Mesothelial cell of epicardium (in vitro differentiated cells): ENCODE measurements around the gene CELSR3. TPM values are rescaled to one million over a fixed set of nuclear protein-coding genes. Genes with fewer than 3 reads are reported as not detected.

Source experiments
- DNase-seq, 2 experiments: peaks; one replicate each; pipeline ENCODE4 v3.0.0; 2021; ENCODE audit warnings: low spot score in 2 of 2; ENCODE audit not compliant: unreplicated experiment in 2 of 2
- H3K27ac Mint-ChIP-seq: 2 replicates; pipeline ENCODE4 v1.8.0; 2021; ENCODE audit warnings: mixed read lengths
- H3K27me3 Mint-ChIP-seq: 2 replicates; pipeline ENCODE4 v1.8.0; 2021; ENCODE audit warnings: low read depth, mixed read lengths
- H3K36me3 Mint-ChIP-seq: 2 replicates; pipeline ENCODE4 v1.8.0; 2021; ENCODE audit warnings: mixed read lengths
- H3K4me1 Mint-ChIP-seq: 2 replicates; pipeline ENCODE4 v1.8.0; 2021; ENCODE audit warnings: mixed read lengths
- H3K4me3 Mint-ChIP-seq: 2 replicates; pipeline ENCODE4 v1.8.0; 2021; ENCODE audit warnings: mild to moderate bottlenecking, moderate library complexity, mixed read lengths
- H3K9me3 Mint-ChIP-seq: 2 replicates; pipeline ENCODE4 v1.8.0; 2021; ENCODE audit warnings: mixed read lengths
- CTCF ChIP-seq: fragments of 200-600 bp; sonication (generic); IDR thresholded peaks from one replicate; pipeline ENCODE4 v1.5.0; 2021; ENCODE audit warnings: antibody characterized with exemption; ENCODE audit not compliant: unreplicated experiment
- total RNA-seq: library from RNA; stranded (reverse); gene quantifications from 3 replicates; pipeline ENCODE4 v1.2.1, GENCODE V29; 2021

The CELSR3 gene
- total RNA-seq, 1 donor from 2014 or later: 5.0 TPM

- H3K36me3 Mint-ChIP-seq: peaks cover 10% of the 10 kb centered on the region
- DNase-seq: no peak
- peaks cover 3% of the 10 kb centered on the region for H3K9me3 Mint-ChIP-seq
- no peak overlapping the region for H3K4me3 Mint-ChIP-seq
- peaks cover 5% of the 10 kb centered on the region for H3K27me3 Mint-ChIP-seq
- no peak for TF ChIP-seq CTCF
- H3K27ac Mint-ChIP-seq: no peak overlapping the region
- H3K4me1 Mint-ChIP-seq: peaks cover 15% of the 10 kb centered on the region
These were observed 50.4 kb downstream of the CELSR3 start for GRCh38 chr3:48612309-48612708.

- peaks cover 10% of the 10 kb centered on the region for H3K36me3 Mint-ChIP-seq
- H3K9me3 Mint-ChIP-seq: no peaks in the 10 kb centered on the region
- peak within 1 kb of the TSS; percentile 98 for H3K27ac Mint-ChIP-seq
- H3K4me3 Mint-ChIP-seq: peak within 1 kb of the TSS; percentile 100
- peak; percentile 87 to 95 for DNase-seq
- peaks cover 15% of the 10 kb centered on the region for H3K4me1 Mint-ChIP-seq
- H3K27me3 Mint-ChIP-seq: peaks cover 5% of the 10 kb centered on the region
- TF ChIP-seq CTCF: peak; percentile 72
These were observed 53.3 kb downstream of the CELSR3 start, which contains the start of gene UQCRC1 for GRCh38 chr3:48609088-48610005. Gene UQCRC1, minus strand, starts transcription at chr3:48609646. Its CDS starts 26 bp downstream, at chr3:48609620.

- no peaks in the 10 kb centered on the region for H3K9me3 Mint-ChIP-seq
- DNase-seq: no peak
- peaks cover 17% of the 10 kb centered on the region for H3K36me3 Mint-ChIP-seq
- peaks cover 15% of the 10 kb centered on the region for H3K4me1 Mint-ChIP-seq
- no peak overlapping the region for H3K4me3 Mint-ChIP-seq
- H3K27ac Mint-ChIP-seq: no peak overlapping the region
- H3K27me3 Mint-ChIP-seq: peaks cover 5% of the 10 kb centered on the region
- no peak for TF ChIP-seq CTCF
These were observed 55.2 kb downstream of the CELSR3 start for GRCh38 chr3:48607519-48607918.

GRCh38 chr3:48601622-48601994 lies 61.1 kb downstream of the CELSR3 start:
- no peak for DNase-seq
- no peaks in the 10 kb centered on the region for H3K9me3 Mint-ChIP-seq
- no peaks in the 10 kb centered on the region for H3K27me3 Mint-ChIP-seq
- no peak for TF ChIP-seq CTCF
- H3K4me1 Mint-ChIP-seq: peaks cover 26% of the 10 kb centered on the region
- no peak overlapping the region for H3K27ac Mint-ChIP-seq
- peaks cover 19% of the 10 kb centered on the region for H3K36me3 Mint-ChIP-seq
- no peak overlapping the region for H3K4me3 Mint-ChIP-seq

GRCh38 chr3:48600711-48601621 lies 61.7 kb downstream of the CELSR3 start:
- Mint-ChIP-seq H3K27me3 (peaks cover 3% of the 10 kb centered on the region), H3K4me3 (no peak overlapping the region), H3K4me1 (peaks cover 31% of the 10 kb centered on the region), H3K36me3 (peaks cover 19% of the 10 kb centered on the region), H3K9me3 (no peaks in the 10 kb centered on the region), H3K27ac (no peak overlapping the region)
- no peak for TF ChIP-seq CTCF
- DNase-seq: no peak
